Activated naive CD8-positive, alpha-beta T cell treated with anti-CD3 and anti-CD28 coated beads, Interleukin-2, amount 50 U/mL, for 24 hours (primary cell): ENCODE measurements around the gene CHIT1.
"Not testable (repeated sequence)": the region's sequence is repeated elsewhere in the genome, so short reads cannot be mapped to it uniquely, and the experiment has no call there.

ENCODE experiments used
- ATAC-seq: fragments of 150-1000 bp; cut with Tn5 transposase; one replicate; pipeline ENCODE4 v1.10.0; 2021
- DNase-seq: peaks from one replicate; pipeline ENCODE4 v3.0.0; 2021
- H3K27ac Mint-ChIP-seq: one replicate; pipeline ENCODE4 v1.8.0; 2021; ENCODE audit warnings: mild to moderate bottlenecking, mixed read lengths
- H3K27me3 Mint-ChIP-seq: one replicate; pipeline ENCODE4 v1.8.0; 2021; ENCODE audit warnings: mixed read lengths
- H3K36me3 Mint-ChIP-seq: one replicate; pipeline ENCODE4 v1.8.0; 2021; ENCODE audit warnings: low read depth, mixed read lengths
- H3K4me1 Mint-ChIP-seq: one replicate; pipeline ENCODE4 v1.8.0; 2021; ENCODE audit warnings: mixed read lengths
- H3K4me3 Mint-ChIP-seq: one replicate; pipeline ENCODE4 v1.8.0; 2021; ENCODE audit warnings: mild to moderate bottlenecking, moderate library complexity, mixed read lengths
- H3K9me3 Mint-ChIP-seq: one replicate; pipeline ENCODE4 v1.8.0; 2021; ENCODE audit warnings: mixed read lengths

Gene CHIT1

GRCh38 chr1:203270448-203270847 is 41.0 kb upstream of the CHIT1 start:
- no peaks in the 10 kb centered on the region for H3K36me3 Mint-ChIP-seq
- DNase-seq (no peak), ATAC-seq (no peak)
- no peak overlapping the region for H3K4me3 Mint-ChIP-seq
- H3K27ac Mint-ChIP-seq = no peak overlapping the region
- peaks cover 37% of the 10 kb centered on the region for H3K4me1 Mint-ChIP-seq
- H3K9me3 Mint-ChIP-seq = no peaks in the 10 kb centered on the region
- H3K27me3 Mint-ChIP-seq = no peaks in the 10 kb centered on the region

DNA sequence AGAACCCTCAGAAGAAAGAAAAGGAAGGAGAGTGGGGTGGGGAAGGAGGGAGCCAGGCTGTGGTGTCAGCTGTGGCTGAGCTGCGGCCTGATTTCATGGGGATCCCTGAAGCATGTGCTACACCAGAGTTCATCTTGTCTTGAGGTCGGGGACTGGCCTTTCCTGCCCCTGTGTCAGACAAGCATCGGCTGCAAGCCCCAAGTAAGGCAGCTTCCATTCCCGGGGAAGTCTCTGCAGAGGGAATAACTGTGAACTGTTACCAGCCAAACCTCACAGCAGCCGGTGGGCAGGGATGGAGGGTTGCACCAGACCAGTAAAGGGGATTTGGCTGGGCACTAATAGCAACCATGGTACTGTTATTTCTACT is 40.2 kb upstream of the CHIT1 start:
- Mint-ChIP-seq H3K36me3 (no peaks in the 10 kb centered on the region), H3K4me3 (no peak overlapping the region), H3K27me3 (no peaks in the 10 kb centered on the region), H3K9me3 (no peaks in the 10 kb centered on the region), H3K27ac (no peak overlapping the region), H3K4me1 (peaks cover 30% of the 10 kb centered on the region)
- DNase-seq (no peak), ATAC-seq (no peak)

DNA sequence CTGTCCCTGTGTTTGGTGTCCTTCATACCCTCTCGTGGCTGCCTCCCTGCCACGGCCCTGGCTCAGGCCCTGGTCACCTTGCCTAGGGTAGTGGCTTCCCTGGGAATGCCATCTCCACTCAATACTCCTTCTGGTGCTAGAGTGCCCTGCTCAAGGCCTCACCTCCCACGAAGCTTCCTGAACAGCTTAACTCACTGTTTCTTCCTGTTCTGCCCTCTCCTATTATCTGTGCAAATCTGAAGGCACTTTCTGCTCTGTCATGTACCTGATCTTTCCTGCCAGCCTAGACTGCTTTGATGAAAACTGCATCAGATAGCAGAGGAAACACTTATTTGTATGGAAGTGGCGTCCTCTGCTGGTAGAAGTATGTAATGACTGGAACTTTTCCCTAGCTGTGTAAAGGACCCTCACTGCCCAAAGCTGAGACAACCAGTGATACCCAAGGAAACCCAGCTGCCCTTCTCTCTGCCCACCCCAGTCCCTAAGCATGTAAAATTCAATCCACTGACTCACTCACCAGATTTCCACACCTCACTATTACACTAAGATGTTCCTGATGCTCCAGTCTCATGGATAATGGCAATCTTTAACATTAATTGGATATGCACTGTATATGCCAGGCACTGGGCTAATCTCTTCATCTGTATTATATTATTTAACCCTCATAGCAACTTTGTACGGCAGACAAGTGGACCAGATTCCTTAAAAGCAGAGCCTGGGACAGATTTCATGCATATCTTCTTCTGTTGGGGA is 39.6 kb upstream of the CHIT1 start:
- DNase-seq = no peak
- no peak overlapping the region for H3K27ac Mint-ChIP-seq
- no peaks in the 10 kb centered on the region for H3K9me3 Mint-ChIP-seq
- peaks cover 24% of the 10 kb centered on the region for H3K4me1 Mint-ChIP-seq
- no peaks in the 10 kb centered on the region for H3K27me3 Mint-ChIP-seq
- H3K36me3 Mint-ChIP-seq = no peaks in the 10 kb centered on the region
- ATAC-seq = peak; percentile 22
- no peak overlapping the region for H3K4me3 Mint-ChIP-seq

GRCh38 chr1:203267912-203268311 is 38.4 kb upstream of the CHIT1 start:
- Mint-ChIP-seq H3K4me1 (peaks cover 14% of the 10 kb centered on the region), H3K9me3 (no peaks in the 10 kb centered on the region), H3K4me3 (peak overlapping the region; percentile 86), H3K36me3 (no peaks in the 10 kb centered on the region), H3K27me3 (no peaks in the 10 kb centered on the region), H3K27ac (peak overlapping the region; percentile 81)
- ATAC-seq (no peak), DNase-seq (no peak)

- H3K27ac Mint-ChIP-seq = peak overlapping the region; percentile 81
- H3K4me3 Mint-ChIP-seq = peak overlapping the region; percentile 86
- H3K36me3 Mint-ChIP-seq = no peaks in the 10 kb centered on the region
- no peaks in the 10 kb centered on the region for H3K27me3 Mint-ChIP-seq
- no peaks in the 10 kb centered on the region for H3K9me3 Mint-ChIP-seq
- peaks cover 14% of the 10 kb centered on the region for H3K4me1 Mint-ChIP-seq
- peak; percentile 66 for ATAC-seq
- DNase-seq = peak; percentile 77
Observed at GRCh38 chr1:203267347-203267846, 37.9 kb upstream of the CHIT1 start.

GRCh38 chr1:203266140-203266539 is 36.7 kb upstream of the CHIT1 start:
- not testable (repeated sequence) for H3K36me3 Mint-ChIP-seq, H3K4me3 Mint-ChIP-seq, H3K27ac Mint-ChIP-seq, DNase-seq, ATAC-seq, H3K27me3 Mint-ChIP-seq, H3K9me3 Mint-ChIP-seq
- H3K4me1 Mint-ChIP-seq = peaks cover 14% of the 10 kb centered on the region

GRCh38 chr1:203265541-203265940 is 36.1 kb upstream of the CHIT1 start:
- Mint-ChIP-seq H3K27me3 (peaks cover 3% of the 10 kb centered on the region), H3K4me3 (no peak overlapping the region), H3K27ac (no peak overlapping the region), H3K36me3 (no peaks in the 10 kb centered on the region), H3K4me1 (peaks cover 10% of the 10 kb centered on the region), H3K9me3 (no peaks in the 10 kb centered on the region)
- DNase-seq (no peak), ATAC-seq (no peak)

DNA sequence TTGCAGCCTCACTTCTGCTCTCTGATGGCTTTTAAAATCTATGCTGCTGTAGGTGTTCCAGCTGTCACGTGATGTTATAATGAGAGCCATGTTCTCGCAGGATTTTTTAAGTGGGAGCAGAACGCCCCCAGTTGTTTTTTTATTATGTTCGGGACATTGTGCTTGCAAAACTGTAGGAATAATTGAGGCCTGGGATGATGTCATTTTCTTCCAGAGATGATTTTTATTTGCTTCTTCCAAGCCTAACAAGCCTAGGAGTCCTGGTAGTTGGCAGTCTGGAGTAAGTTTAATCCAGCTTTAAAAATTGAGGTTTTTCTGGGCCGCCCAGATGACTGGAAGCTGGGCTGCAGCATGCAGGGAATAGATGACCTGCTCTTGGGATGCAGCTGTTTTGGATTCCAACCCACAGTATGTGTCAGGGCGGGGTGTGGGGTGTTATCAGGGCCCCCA is 34.6 kb upstream of the CHIT1 start:
- Mint-ChIP-seq H3K4me3 (no peak overlapping the region), H3K4me1 (peaks cover 10% of the 10 kb centered on the region), H3K27ac (no peak overlapping the region), H3K36me3 (no peaks in the 10 kb centered on the region), H3K27me3 (peaks cover 5% of the 10 kb centered on the region), H3K9me3 (no peaks in the 10 kb centered on the region)
- DNase-seq (no peak), ATAC-seq (no peak)

DNA sequence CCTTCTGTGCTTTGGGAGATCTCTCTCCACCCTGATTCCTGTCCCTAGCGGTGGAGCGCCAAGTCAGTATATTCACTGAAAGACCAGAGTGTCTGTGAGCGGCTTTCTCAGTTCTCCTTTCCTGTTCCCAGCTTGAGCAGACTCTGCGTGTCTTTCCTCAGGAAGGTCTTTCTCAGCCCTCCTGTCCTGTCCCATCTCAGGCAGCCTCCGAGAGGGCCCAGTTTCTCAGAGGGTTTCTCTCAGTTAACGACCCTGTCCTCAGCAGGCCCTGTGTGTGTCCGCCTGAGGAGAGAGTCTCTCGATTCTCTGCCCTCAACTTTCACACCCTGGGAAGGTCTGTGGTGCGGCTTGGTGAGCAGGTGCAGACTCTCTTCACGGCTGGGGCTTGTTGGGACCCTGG is 34.0 kb upstream of the CHIT1 start:
- Mint-ChIP-seq H3K4me3 (no peak overlapping the region), H3K27ac (no peak overlapping the region), H3K4me1 (peaks cover 10% of the 10 kb centered on the region), H3K9me3 (no peaks in the 10 kb centered on the region), H3K27me3 (peaks cover 5% of the 10 kb centered on the region), H3K36me3 (no peaks in the 10 kb centered on the region)
- no peak for DNase-seq
- ATAC-seq = no peak

DNA sequence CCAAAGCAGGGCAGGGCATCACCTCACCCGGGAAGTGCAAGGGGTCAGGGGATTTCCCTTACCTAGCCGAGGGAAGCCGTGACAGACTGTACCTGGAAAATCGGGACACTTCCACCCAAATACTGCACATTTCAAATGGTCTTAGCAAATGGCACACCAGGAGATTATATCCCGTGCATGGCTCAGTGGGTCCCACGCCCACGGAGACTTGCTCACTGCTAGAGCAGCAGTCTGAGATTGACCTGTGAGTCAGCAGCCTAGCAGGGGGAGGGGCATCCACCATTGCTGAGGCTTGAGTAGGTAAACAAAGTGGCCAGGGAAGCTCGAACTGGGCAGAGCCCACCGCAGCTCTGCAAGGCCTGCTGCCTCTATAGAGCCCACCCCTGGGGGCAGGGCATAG is 27.2 kb upstream of the CHIT1 start:
- DNase-seq, H3K36me3 Mint-ChIP-seq, H3K27ac Mint-ChIP-seq, H3K4me1 Mint-ChIP-seq, H3K4me3 Mint-ChIP-seq, H3K9me3 Mint-ChIP-seq, ATAC-seq: not testable (repeated sequence)
- H3K27me3 Mint-ChIP-seq = peaks cover 28% of the 10 kb centered on the region

GRCh38 chr1:203254782-203255181 is 25.3 kb upstream of the CHIT1 start:
- H3K4me3 Mint-ChIP-seq, H3K27ac Mint-ChIP-seq, H3K4me1 Mint-ChIP-seq, H3K36me3 Mint-ChIP-seq, H3K9me3 Mint-ChIP-seq, DNase-seq, ATAC-seq: not testable (repeated sequence)
- H3K27me3 Mint-ChIP-seq = peaks cover 31% of the 10 kb centered on the region

DNA sequence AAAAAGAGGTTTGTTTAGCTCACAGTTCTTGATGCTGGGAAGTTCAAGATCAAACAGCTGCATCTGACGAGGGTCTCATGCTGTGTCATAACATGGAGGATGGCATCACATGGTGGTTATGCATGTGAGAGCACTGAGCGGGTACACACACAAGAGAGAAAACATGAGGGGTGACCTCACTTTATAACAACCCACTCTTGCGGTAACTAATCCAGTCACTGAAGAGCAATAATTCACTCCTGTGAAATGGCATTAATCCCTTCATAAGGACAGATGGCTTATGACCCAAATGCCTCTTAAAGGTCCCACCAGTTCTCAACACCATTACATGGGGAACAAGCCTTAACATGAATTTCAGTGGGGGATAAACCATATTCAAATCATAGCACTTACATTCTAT is 23.2 kb upstream of the CHIT1 start:
- Mint-ChIP-seq H3K36me3 (no peaks in the 10 kb centered on the region), H3K27me3 (peaks cover 38% of the 10 kb centered on the region)

GRCh38 chr1:203251466-203251865 is 22.0 kb upstream of the CHIT1 start:
- ATAC-seq (no peak), DNase-seq (no peak)
- Mint-ChIP-seq H3K4me3 (no peak overlapping the region), H3K27ac (no peak overlapping the region), H3K4me1 (no peaks in the 10 kb centered on the region), H3K9me3 (peaks cover 7% of the 10 kb centered on the region), H3K27me3 (peaks cover 35% of the 10 kb centered on the region), H3K36me3 (no peaks in the 10 kb centered on the region)

More for the DNA sequence above, 23.2 kb upstream of the CHIT1 start:
- no peak for ATAC-seq
- Mint-ChIP-seq H3K27ac (no peak overlapping the region), H3K9me3 (peaks cover 7% of the 10 kb centered on the region), H3K4me1 (no peaks in the 10 kb centered on the region), H3K4me3 (no peak overlapping the region)
- DNase-seq = no peak

GRCh38 chr1:203250911-203251310 is 21.4 kb upstream of the CHIT1 start:
- ATAC-seq (no peak), DNase-seq (no peak)
- no peak overlapping the region for H3K4me3 Mint-ChIP-seq
- no peak overlapping the region for H3K27ac Mint-ChIP-seq
- H3K9me3 Mint-ChIP-seq = peaks cover 1% of the 10 kb centered on the region
- H3K4me1 Mint-ChIP-seq = no peaks in the 10 kb centered on the region
- no peaks in the 10 kb centered on the region for H3K36me3 Mint-ChIP-seq
- peaks cover 33% of the 10 kb centered on the region for H3K27me3 Mint-ChIP-seq

- Mint-ChIP-seq H3K36me3 (no peaks in the 10 kb centered on the region), H3K9me3 (no peaks in the 10 kb centered on the region), H3K27ac (no peak overlapping the region), H3K4me3 (no peak overlapping the region), H3K27me3 (peaks cover 33% of the 10 kb centered on the region), H3K4me1 (no peaks in the 10 kb centered on the region)
- DNase-seq (no peak), ATAC-seq (no peak)
Observed at GRCh38 chr1:203244776-203245175, 15.3 kb upstream of the CHIT1 start.
